Measurements from ENCODE around the gene PPP2R3B.

The PPP2R3B gene

DNA sequence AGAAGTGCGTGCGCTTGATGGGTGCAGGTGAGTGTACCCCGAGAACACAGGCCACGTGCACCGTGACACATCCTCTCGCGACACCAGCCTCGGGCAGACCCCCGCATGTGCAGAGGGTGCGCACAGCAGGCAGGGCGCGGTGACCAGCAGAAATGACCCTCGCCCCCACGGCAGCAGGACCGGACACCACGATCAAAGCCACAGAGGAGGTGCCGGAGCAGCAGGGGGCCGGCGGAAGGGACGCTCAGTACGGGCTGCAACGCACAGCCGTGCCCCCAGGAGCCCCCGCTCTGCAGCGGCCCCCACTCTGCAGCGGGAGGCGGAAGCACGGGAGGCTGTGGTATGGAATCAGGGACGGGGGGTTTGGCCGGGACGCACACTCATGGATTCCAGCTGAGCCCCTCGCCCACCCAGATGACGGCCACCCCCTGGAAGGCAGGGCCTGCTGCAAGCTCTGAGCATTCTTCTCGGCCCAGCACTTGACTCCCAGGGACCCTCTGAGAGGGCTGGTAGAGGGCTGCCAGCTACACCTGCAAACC is 17.1 kb downstream of the PPP2R3B start:
- no peak for DNase-seq

DNA sequence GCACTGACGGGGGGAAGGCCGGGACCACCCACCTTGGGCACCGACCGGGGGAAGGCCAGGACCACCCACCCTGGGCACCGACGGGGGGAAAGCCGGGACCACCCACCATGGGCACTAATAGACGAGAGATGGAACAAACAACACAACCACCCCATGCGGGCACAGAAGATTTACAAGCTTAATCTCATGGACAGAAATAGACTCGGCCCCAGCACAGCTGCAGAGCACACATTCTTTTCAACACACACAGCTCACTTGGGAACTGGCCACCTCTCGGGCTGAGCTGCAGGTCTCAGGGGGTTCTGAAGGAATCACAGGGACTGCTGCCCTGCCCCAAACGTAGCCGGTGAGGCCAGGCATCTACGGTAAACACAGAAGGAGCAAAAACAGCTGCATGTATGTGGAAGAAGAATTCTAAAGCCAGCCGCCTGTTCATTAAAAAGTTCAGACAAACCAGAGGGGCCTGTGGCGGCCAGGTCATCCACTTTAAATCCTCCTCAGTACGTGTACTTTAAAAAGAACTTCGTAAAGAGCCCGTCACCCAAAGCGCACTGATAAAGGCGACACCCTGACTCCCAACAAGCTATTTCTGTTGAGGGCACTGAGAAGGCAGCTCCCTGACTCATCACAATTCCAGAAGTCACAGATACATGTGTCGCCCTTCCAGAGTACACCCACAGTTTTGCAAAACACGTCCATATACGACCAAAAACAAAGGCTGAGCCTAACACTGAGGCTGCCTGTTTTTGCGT is 17.7 kb downstream of the PPP2R3B start:
- DNase-seq, result no peak

DNA sequence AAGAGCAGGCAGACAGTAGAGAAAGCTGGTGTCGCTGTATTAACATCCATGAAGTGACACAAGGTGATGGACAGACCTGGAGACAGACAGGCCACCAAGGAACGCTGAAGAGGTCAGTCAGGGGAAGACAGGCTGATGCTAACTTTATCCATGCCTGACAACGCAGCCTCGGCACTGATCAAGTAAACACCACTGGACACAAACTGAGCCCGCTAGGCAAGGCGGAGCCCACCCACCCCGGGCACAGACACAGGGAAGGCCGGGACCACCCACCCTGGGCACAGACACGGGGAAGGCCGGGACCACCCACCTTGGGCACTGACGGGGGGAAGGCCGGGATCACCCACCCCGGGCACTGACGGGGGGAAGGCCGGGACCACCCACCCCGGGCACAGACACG is 18.8 kb downstream of the PPP2R3B start:
- DNase-seq, result no peak

DNA sequence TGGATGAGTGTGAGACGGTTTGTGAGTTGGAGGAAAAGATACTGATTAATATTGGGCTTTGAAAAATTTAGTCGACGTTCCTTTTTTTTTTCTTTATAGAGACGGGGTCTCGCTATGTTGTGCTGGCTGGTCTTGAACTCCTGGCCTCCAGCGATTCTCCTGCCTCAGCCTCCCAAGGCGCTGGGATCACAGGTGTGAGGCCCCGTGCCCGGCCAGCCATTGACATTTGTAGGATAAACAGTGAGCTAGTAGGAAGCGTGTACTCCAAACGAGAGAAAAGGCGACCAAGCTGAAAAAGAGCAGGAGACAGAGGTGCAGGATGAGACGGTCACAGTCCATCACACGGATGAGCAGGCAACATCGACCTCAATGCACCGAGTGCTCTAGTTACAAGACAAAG is 19.4 kb downstream of the PPP2R3B start:
- no peak for DNase-seq

DNA sequence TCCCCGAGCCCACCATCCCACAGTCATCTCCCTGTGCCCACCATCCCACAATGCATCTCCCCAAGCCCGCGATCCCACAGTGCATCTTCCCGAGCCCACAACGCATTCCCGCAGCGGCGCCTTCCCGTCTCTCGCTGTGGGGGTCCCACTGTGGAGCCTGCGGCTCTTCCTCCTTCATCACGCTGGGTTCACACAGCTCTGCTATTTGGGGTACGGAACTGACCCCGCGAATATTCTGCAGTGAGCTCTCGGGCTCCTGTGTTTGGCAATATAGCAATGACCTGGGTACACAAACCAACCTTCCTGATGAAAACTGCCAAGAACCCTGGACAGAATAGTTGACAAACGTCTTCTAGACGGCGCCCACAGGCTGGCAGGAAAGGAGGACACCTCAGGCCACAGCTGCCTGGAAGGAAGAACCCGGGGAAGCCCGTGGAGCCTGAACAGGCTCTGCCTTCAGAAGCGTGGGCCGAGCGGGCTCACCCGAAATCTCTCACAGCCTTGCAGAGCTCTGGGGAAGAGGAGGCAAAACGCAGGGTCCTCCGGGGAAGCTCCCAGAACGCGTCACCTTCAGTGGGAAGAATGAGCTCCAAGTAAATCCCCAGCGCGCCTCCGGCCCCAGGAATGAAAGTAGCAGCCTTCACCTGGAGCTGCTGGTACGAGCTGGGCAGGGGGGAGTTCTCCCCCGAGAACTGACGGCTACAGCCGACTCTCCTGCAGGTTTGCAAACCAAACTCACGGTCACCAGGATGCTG is 22.9 kb downstream of the PPP2R3B start:
- no peak for DNase-seq

DNA sequence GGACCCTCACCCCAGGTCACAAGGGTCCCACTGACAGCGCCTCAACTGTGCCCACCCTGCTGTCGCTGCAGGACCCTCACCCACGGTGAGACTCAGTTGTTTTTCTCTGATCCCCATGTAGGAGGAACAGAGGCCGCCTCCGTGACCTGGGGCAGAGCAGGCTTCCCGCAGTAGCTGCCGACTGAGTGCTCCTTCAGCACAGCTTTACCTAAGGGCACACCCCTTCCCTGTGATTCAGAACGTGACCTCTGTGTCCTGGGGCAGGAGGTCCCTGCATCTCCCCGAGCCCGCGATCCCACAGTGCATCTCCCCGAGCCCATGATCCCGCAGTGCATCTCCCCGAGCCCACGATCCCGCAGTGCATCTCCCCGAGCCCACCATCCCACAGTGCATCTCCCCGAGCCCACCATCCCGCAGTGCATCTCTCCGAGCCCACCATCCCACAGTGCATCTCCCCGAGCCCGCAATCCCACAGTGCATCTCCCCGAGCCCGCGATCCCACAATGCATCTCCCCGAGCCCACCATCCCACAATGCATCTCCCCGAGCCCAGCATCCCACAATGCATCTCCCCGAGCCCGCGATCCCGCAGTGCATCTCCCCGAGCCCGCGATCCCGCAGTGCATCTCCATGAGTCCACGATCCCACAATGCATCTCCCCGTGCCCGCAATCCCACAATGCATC is 23.6 kb downstream of the PPP2R3B start:
- DNase-seq, result no peak

DNA sequence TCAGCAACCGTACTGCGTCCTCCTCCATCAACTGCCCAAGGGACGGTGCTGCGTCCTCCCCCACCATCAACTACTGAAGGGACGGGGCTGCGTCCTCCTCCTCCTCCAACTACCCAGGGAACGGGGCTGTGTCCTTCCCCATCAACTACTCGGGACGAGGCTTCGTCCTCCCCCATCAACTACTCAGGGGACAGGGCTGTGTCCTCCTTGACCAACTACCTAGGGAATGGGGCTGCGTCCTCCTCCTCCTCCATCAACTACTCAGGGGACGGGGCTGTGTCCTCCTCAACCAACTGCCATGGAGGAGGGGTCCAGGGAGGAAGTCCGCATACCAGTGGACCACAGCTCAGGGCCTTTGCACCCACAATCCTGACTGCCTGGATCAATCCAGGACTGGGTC is 24.4 kb downstream of the PPP2R3B start:
- no peak for DNase-seq

DNA sequence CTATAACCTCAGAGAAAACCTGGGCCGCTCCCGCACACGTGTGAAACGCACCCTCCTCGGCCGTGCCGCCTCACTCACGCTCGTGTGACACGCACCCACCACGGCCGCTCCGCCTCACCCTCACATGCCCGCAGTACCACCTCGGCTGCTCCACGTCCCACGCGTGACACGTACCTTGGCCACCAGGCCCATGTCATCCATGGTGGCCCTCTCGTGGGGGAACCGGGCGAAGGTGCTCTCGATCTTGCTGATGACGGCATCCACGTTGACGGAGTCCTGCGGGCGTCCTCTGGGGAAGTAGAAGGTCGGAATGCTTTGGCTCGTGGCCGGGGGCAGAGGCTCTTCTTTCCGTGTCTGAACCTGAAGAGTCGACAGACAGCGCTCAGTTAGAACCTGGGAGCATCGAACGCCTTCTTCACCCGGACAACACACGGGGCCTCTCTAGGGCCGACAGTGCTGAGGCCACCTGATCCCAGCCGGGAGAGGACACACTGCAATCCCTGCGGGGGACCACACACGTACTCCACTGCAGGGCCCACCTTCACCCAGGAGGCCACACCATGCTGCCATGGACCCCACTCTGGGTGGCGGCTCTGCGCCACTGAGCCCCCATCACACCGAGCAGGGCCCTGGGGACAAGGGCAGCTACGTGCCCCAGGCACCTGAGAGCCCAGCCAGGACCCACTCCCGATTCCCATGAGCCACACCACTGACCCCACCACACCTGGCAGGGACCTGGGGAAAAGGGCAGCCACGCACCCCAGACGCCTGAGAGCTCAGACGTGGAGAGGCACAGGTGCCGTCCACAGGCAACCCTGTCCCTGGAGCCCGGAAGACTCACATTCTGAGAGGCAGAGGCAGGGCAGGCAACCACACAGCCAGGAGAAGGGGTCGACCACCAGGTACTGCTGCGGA is 25.2 kb downstream of the PPP2R3B start:
- no peak for DNase-seq

DNA sequence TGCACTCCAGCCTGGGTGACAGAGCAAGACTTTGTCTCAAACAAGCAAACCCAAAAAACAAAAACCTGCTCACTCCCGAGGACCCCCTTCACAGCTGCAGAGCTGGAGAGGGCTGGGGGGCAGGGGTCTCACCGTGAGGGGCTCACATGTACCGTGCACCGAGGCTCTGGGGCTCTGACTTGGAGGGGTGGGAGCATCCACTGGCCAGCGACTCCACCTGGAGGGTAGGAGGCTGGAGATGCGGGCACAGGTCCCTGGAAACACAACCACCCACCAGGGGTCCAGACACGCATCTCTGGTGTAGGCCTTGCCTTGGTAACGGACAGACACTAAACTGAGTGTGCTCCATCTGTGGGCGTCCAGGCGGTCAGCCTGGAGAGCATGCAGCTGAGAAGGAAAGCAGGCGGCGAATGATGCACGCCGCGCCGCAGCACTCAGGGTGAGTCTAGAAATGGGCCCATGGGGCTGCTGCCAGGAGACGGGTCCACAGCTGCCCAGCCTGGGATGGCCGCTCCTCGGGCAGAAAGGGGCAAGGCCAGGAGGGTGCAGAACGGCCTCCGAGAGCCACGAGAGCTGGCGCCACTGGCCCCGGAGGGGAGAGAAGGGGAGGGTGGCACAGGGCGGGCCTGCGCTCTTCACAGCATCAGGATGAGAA is 26.1 kb downstream of the PPP2R3B start:
- DNase-seq, result no peak

DNA sequence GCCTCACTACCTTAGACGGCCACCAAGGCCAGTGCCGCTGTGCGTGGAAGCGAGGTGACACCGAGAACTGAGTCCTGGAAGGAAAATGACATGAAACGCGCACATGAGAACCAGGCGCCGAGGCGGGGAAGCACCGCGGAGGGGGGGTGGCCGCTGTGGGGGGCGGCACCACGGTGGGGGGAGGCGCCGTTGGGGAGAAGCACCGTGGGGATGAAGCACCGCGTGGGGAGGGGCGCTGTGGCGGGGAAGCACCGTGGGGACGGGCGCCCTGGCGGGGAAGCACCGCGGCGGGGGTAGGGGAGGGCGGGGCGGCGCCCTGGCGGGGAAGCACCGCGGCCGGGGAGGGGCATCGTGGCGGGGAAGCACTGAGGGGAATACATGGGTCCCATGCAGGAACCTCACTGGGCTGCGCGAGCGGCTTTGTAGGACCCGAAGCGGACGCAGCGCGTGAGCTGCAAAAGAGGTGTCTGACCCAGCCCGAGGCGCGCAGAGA is 28.0 kb downstream of the PPP2R3B start:
- no peak for DNase-seq

DNA sequence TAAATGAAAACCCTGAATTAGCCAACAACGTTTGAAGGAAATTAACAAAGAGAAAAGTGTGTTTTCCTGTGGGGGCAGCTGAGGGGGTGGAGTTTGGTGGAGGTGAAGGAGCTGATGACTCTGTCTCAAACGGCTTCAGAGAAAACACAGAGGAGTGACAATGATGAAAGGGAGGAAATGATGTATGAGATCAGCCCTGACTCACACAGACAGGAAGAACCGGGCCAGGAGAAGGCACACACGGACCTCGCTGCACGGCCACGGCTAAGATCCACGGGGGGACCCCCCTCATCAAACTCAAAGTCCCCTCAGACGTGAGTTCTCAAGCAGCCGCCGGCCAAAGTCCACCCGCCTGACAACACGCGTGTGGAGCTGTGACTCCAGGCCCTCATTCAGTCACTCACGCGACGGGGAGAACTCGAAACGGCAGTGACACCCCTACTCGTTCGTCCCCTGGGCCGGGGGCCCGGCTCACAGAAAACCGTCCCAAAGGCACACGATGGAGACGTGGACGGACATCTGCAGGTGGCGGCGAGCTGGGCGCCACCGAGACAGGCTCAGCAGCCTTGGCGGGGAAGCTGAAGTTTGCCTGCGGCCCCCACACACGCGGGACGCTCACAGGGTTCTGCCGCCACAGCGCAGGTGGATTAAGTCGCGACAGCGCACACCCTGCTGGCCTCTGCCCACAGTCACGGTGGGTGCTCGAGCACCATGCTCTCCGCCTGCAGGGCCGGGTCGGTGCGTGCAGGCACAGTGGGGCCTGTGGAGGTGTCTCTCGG is 28.8 kb downstream of the PPP2R3B start:
- DNase-seq, result no peak

DNA sequence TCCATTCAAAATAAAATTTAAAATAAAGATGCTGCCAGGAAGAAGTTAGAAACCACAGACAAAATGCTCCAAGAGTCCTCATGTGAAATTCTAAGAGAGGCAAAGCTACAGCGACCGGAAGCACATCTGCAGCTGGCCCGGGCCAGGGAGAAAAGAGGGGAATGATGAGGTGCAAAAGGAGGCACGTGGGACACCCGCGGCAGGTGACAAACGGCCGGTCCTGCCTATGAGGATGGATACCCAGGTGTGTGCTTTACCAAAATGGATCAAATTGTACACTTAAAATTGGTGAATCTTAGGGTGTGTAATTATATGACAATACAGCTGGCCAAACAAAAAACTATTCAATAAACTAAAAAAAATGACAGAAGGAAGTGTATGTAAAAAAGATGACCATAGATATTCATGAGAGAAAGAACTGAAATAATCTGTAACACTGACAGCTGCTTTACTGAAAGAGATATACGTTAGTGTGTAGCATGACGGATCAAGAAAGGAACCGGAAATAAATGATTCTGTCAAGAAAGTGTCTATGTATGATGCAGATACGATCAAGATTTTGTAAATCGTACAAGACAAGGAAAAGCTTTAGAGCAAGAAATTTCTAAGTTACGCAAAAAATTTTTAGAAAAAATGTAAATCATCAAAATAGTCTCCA is 29.5 kb downstream of the PPP2R3B start:
- no peak for DNase-seq

DNA sequence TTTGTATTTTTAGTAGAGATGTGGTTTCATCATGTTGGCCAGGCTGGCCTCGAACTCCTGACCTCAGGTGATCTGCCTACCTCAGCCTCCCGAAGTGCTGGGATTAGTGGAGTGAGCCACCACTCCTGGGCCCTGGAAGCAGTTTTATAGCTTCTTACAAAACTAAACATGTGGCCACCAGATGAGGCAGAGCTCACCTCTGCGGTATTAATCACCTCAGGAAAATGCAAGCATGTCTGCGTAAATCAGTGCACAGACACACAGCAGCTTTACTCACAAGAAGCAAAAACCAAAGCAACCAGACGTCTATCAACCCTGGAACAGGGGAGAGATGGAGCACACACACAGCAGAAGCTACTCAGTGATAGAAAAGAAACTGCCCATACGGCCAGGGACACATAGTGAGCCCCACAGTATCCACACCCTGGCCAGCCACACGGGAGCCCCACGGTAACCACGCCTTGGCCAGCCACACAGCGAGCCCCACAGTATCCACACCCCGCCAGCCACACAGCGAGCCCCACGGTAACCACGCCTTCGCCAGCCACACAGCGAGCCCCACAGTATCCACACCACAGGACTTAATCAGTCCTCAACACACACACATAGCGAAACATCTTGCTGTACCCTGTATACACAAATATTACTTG is 30.2 kb downstream of the PPP2R3B start:
- DNase-seq, result no peak

DNA sequence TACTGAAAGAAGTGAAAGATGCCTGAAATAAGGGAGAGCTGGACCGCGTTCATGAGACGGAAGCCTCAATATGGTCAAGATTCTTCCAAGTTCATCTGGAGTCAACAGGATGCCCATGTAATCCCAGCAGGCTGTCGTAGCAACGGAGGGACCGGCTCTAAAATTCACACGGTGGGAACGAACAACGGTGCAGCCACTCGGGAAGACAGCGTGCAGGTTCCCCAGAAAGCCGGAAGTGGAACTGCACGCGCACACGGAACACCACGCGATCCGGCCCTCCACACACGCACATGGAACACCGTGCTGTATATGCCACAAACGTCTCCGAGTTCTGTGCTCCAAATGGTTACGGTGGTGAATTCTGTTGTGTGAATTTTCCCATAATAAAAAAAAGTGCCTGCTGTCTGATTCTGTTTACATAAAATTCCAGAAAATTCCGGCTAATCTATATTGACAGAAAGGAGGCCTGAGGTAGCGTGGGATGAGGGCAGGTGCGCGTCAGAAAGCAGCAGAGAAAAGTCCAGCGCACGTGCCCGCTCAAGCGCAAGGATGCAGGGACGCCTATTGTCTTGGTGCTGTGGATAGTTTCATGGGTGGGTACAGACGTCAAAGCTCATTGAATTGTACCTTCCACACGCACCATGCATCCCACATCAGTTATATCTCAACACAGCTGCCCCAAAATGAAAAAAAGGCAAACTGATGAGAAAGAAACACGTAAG is 31.2 kb downstream of the PPP2R3B start:
- DNase-seq, result no peak

DNA sequence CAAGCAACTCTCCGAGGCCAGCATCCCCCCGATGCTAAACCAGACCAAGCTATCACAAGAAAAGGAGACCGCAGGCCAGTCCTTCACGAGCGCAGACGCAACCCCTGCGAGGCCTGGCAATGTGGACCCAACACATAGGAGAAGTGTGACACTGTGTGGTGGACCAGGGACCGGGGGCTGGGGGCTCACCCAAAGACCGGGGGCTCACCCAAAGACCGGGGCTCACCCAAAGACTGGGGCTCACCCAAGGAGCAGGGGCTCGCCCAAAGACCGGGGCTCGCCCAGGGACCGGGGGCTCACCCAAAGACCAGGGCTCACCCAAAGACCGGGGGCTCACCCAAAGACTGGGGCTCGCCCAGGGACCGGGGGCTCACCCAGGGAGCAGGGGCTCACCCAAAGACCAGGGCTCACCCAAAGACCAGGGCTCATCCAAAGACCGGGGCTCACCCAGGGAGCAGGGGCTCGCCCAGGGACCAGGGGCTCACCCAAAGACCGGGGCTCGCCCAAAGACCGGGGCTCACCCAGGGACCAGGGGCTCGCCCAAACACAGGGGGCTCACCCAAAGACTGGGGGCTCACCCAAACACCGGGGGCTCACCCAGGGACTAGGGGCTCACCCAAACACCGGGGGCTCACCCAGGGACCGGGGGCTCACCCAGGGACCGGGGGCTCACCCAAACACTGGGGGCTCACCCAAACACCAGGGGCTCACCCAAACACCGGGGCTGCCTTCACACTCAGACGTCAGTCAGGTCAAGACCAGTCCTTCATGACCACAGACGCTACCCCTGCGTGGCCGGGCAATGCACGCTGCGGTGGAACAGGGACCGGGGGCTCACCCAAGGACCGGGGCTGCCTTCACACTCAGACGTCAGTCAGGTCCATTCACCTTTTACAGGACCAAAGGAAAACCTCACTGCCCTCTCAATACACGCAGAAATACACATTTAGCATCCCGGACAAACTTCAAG is 32.9 kb downstream of the PPP2R3B start:
- no peak for DNase-seq

DNA sequence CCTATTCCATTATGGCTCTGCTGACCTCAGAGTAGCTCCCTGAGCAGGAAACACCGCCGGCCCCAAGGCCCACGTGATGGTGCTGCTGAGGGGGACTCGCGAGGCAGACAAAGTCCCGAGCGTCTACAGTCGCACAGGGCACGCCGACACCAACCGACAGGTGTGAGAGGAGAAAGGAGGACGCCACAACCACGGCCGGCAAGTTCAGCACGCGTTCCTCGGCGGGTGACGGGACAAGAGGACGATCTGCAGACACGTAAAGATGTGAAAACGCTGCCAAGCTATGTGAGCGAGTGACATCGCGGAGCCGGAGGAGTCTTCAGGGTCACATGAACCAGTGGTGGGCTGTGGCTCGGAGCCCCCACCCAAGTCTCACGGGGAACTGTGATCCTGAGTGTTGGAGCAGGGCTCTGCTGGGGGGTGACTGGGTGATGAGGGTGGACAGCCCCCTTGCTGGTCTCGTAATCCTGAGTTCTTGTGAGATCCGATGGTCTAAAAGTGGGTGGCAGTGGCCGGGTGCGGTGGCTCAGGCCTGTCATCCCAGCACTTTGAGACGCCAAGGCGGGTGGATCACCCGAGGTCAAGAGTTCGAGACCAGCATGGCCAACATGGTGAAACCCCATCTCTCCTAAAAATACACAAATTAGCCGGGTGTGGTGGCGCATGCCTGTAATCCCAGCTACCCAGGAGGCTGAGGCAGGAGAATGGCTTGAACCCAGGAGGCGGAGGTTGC is 34.0 kb downstream of the PPP2R3B start:
- no peak for DNase-seq

DNA sequence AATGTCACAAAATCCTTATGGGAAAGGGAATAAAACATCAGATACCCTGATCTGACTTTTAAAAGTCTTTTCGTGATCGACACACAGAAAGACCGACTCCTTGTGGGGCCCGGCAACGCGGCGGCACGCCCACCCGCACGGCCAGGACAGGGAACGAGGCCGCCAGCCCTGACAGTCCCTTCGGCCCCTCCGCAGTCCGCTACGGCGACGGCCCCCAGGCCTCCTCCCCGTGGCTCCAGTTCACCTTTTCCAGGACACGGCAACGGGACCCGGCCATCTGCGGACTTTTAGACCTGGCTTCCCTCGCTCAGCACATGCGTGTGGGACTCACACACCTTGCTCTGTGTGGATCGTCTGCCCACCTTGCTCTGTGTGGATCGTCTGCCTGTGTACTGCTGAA is 34.5 kb downstream of the PPP2R3B start:
- DNase-seq, result no peak

Data from DMS79 treated with DMSO at 0.1 percent for 48 hours (cell line).